Mesodermal cell (in vitro differentiated cells): ENCODE data around the gene FMO5.

Experiments
- H3K27ac ChIP-seq: 2 replicates; pipeline ENCODE4 v1.7.0; 2013; ENCODE audit warnings: mild to moderate bottlenecking, low read depth, low read length, moderate library complexity; ENCODE audit not compliant: severe bottlenecking
- H3K36me3 ChIP-seq: 2 replicates; pipeline ENCODE4 v1.7.1; 2013; ENCODE audit warnings: mild to moderate bottlenecking, low read length, moderate library complexity; ENCODE audit not compliant: control insufficient read depth, insufficient read depth
- H3K4me1 ChIP-seq: one replicate; pipeline ENCODE4 v1.7.1; 2013; ENCODE audit warnings: mild to moderate bottlenecking, low read length; ENCODE audit not compliant: insufficient read depth, control insufficient read depth, poor library complexity, severe bottlenecking
- H3K4me3 ChIP-seq: 2 replicates; pipeline ENCODE4 v1.7.0; 2013; ENCODE audit warnings: low read length, control low read depth, mild to moderate bottlenecking; ENCODE audit not compliant: insufficient read depth, poor library complexity, severe bottlenecking; ENCODE audit errors: extremely low read depth
- H3K9me3 ChIP-seq: 2 replicates; pipeline ENCODE4 v1.7.1; 2013; ENCODE audit warnings: mild to moderate bottlenecking, low read length, moderate library complexity; ENCODE audit not compliant: control insufficient read depth
- WGBS, 2 experiments: methylation state at CpG; one replicate each; pipeline ENCODE4 v1.1.5; 2013; ENCODE audit warnings: missing lambda C conversion rate in 2 of 2; ENCODE audit not compliant: insufficient coverage in 2 of 2; 5-methylcytosine and 5-hydroxymethylcytosine counted together

FMO5 gene

DNA sequence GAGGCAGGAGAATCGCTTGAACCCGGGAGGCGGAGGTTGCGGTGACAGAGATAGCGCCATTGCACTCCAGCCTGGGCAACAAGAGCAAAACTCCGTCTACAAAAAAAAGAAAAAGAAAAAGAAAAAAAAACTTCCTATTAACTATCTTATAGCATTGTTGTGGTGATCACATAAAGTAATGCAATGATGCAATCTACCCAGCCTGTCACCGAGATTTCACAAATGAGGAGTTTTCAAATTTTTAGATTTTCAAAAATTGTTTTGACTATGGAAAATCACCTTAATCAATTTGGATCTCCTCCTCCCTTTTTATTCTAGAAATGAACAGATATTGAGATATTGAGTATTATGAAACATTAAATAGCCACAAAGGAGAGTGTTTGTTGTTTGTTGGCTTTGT is 8.0 kb downstream of the FMO5 start:
- H3K27ac ChIP-seq, result no peak overlapping the region
- no peaks in the 10 kb centered on the region for H3K9me3 ChIP-seq
- no peak overlapping the region for H3K4me3 ChIP-seq
- no peaks in the 10 kb centered on the region for H3K4me1 ChIP-seq
- WGBS, 2 experiments, result 80% methylated on average over 1 of the region's 7 CpGs; no CpG with 5 or more reads in 1 of the 2 experiments
- no peaks in the 10 kb centered on the region for H3K36me3 ChIP-seq

- 92% methylated on average over 2 of the region's 3 CpGs for WGBS, 2 experiments
- no peaks in the 10 kb centered on the region for H3K9me3 ChIP-seq
- no peaks in the 10 kb centered on the region for H3K36me3 ChIP-seq
- no peaks in the 10 kb centered on the region for H3K4me1 ChIP-seq
- no peak overlapping the region for H3K27ac ChIP-seq
- H3K4me3 ChIP-seq, result no peak overlapping the region
Observed at GRCh38 chr1:147216124-147216523, 9.0 kb downstream of the FMO5 start.

GRCh38 chr1:147215540-147215916 is 9.6 kb downstream of the FMO5 start:
- H3K27ac ChIP-seq, result no peak overlapping the region
- WGBS, 2 experiments, result 40% methylated on average over 1 of the region's 2 CpGs; no CpG with 5 or more reads in 1 of the 2 experiments
- H3K36me3 ChIP-seq, result no peaks in the 10 kb centered on the region

DNA sequence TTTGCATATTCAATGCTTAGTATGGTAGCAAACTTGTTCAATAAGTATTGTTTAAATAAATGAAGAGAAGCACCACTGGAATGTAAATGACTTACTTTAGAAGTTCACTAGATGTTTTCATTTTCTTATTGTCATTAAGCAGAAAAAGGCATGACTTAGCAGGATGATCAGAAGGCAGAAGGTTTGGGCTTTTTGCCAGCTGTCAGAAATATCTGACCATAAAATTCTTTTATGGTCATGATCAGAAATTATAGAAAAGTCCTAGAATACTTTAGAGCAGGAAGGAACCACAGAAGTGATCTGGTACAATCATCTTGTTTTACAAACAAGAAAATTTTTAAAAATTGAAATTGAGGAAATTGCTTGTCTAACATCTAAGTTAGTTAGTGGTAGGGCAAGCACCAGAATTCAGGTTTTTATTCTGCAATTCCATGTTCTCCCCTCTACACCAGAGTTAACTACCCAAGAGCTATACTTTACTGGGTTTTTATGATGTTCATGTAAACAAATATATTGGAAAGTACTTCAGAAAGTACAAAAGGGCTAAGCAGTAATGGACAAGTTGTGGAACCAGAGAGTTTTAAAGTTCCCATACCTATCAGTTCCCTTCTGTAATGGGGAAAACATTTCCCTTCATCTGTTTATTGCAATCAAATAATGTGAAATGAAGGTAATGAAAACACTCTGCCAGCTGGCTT is 10.1 kb downstream of the FMO5 start:
- no peak overlapping the region for H3K27ac ChIP-seq
- H3K9me3 ChIP-seq, result no peaks in the 10 kb centered on the region
- H3K4me1 ChIP-seq, result no peaks in the 10 kb centered on the region
- H3K4me3 ChIP-seq, result no peak overlapping the region
- no peaks in the 10 kb centered on the region for H3K36me3 ChIP-seq

More at GRCh38 chr1:147215540-147215916, 9.6 kb downstream of the FMO5 start:
- Histone ChIP-seq H3K9me3 (no peaks in the 10 kb centered on the region), H3K4me3 (no peak overlapping the region), H3K4me1 (no peaks in the 10 kb centered on the region)

- Histone ChIP-seq H3K4me1 (no peaks in the 10 kb centered on the region), H3K4me3 (no peak overlapping the region), H3K36me3 (no peaks in the 10 kb centered on the region), H3K9me3 (no peaks in the 10 kb centered on the region), H3K27ac (no peak overlapping the region)
- WGBS, 2 experiments, result 85 to 89% methylated on average over 1 to 3 of the region's 7 CpGs
Observed at GRCh38 chr1:147214325-147214724, 10.8 kb downstream of the FMO5 start.

- Histone ChIP-seq H3K9me3 (no peaks in the 10 kb centered on the region), H3K4me3 (no peak overlapping the region), H3K4me1 (no peaks in the 10 kb centered on the region), H3K36me3 (no peaks in the 10 kb centered on the region), H3K27ac (no peak overlapping the region)
Observed at GRCh38 chr1:147213271-147213670, 11.9 kb downstream of the FMO5 start.

DNA sequence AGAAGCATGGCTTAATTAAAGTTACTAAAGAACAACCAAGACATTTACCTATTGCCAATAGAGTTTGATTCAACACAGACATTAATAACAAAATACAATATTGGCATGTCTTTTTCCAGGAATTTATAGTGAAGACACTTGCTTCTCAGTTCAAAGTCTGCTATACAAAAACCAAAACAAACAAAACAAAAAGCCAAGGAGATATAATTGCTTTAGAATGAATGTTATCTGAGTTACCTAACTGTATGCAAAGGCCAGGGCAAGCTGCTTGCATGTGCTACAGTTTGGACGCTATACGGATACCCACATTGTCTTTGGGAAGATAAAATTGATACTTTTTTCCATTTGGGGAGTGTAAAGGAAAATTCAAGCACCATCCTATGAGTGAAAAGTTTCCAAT is 13.6 kb downstream of the FMO5 start:
- Histone ChIP-seq H3K36me3 (no peaks in the 10 kb centered on the region), H3K9me3 (no peaks in the 10 kb centered on the region), H3K27ac (no peak overlapping the region), H3K4me1 (no peaks in the 10 kb centered on the region), H3K4me3 (no peak overlapping the region)
- WGBS, 2 experiments, result 89 to 100% methylated on average over 2 of the region's 2 CpGs

GRCh38 chr1:147210987-147211386 is 14.2 kb downstream of the FMO5 start:
- no CpG with 5 or more reads among the region's 2 CpGs for WGBS, 2 experiments
- no peak overlapping the region for H3K4me3 ChIP-seq
- H3K27ac ChIP-seq, result no peak overlapping the region
- H3K36me3 ChIP-seq, result no peaks in the 10 kb centered on the region
- H3K4me1 ChIP-seq, result no peaks in the 10 kb centered on the region
- H3K9me3 ChIP-seq, result no peaks in the 10 kb centered on the region

DNA sequence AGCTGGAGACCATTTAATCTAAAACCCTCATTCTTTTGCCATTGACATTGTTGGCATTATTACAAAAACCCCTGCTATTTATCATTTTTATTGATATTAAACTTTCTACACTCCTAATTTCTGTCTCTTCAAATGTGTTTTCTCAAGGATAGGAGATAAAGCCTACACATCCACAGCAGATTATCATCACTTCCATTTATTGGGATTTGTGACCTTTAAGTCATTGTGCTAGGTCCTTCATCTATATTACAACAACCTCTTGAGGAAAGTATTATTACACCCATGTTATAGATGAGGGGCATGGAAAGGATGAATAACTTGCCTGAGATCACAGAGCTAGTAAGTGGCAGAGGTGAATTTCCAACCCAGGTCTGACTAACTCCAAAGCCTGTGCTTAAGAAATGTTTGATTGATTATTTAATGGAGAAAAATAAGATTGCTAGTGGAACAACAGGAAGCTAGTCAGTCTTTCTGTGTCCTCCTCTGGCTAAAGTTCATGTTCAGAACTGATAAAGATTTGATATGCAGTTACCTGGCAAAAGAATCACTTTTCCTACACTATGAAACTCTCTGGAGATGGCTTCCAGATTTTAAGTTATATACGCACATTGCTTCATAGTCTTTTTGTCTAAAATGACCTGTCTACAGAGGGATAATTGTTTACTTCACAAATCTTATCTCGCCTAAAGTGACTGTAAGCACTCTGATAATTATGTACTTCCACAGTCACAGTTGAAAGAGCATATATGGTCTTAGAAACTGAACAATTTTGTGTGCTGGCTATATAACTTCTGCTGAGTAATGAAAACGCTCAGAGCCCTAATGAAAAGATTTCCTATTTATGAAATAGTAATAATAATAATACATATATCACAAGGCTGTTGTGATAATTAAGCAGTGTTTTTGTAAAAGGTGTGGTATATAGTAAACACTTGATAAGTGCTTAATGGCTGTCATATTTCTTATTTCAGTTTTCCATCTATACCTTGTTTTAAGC is 15.0 kb downstream of the FMO5 start:
- no peak overlapping the region for H3K27ac ChIP-seq
- 100% methylated on average over 1 of the region's 3 CpGs; no CpG with 5 or more reads in 1 of the 2 experiments for WGBS, 2 experiments
- H3K4me1 ChIP-seq, result no peaks in the 10 kb centered on the region
- no peaks in the 10 kb centered on the region for H3K9me3 ChIP-seq
- no peak overlapping the region for H3K4me3 ChIP-seq
- no peaks in the 10 kb centered on the region for H3K36me3 ChIP-seq

DNA sequence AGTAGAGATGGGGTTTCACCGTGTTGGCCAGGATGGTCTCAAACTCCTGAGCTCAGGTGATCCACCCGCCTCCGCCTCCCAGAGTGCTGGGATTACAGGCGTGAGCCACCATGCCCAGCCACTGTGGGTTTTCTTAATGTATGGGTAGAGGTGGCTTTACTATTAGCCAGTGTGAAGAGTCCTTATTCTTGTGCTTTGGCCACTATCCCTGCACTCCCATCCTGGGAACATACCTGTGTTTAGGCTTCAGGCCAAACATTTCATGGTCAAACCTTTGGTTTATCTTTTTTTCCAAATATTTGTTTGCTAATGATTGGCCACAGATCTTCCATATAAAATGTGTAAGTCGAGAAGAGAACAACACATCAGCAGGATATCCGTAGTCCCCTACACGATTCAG is 16.5 kb downstream of the FMO5 start:
- no peak overlapping the region for H3K4me3 ChIP-seq
- no peaks in the 10 kb centered on the region for H3K36me3 ChIP-seq
- no peak overlapping the region for H3K27ac ChIP-seq
- 94 to 100% methylated on average over 3 to 4 of the region's 7 CpGs for WGBS, 2 experiments
- no peaks in the 10 kb centered on the region for H3K4me1 ChIP-seq
- H3K9me3 ChIP-seq, result no peaks in the 10 kb centered on the region

DNA sequence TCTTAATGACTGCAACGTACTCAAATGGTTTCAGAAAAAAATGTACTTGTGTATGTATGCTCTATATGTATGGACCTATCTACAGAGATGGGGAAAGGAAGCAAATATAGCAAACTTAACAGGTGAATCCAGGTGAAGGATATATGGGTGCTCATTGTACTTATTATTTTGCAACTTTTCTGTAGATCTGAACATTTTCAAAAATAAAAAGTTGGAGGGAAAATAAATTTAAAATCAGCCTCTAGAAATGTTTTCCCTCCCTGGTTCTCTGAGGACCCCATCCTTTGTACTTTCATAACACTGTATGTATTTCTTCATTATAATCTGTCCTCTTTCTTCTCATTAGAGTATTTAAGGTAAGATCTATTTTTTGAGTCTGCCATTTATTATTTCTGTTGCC is 17.9 kb downstream of the FMO5 start:
- no CpG with 5 or more reads among the region's 1 CpG for WGBS, 2 experiments
- Histone ChIP-seq H3K4me3 (no peak overlapping the region), H3K36me3 (no peaks in the 10 kb centered on the region), H3K9me3 (no peaks in the 10 kb centered on the region), H3K27ac (no peak overlapping the region), H3K4me1 (no peaks in the 10 kb centered on the region)
